Prostate gland (tissue), 2 donors: Measurements from ENCODE around the gene MBP. TPM values are rescaled to one million over a fixed set of nuclear protein-coding genes. Genes with fewer than 3 reads are reported as not detected.

ENCODE experiments used
- DNase-seq: peaks from one replicate; pipeline ENCODE4 v3.0.0-alpha.2; 2019; ENCODE audit warnings: low spot score
- H3K27ac ChIP-seq, 2 donors: fragments of 200-600 bp; sonication (generic); 2 replicates each; pipeline ENCODE4 v1.5.1; 2017 to 2019
- H3K27me3 ChIP-seq: fragments of 200-600 bp; sonication (generic); replicated peaks from 2 replicates; pipeline ENCODE4 v1.5.1; 2019; ENCODE audit not compliant: insufficient read depth
- H3K36me3 ChIP-seq, 2 donors: fragments of 200-600 bp; sonication (generic); 1 replicate in 1 of 2; 2 replicates in 1 of 2; pipeline versions ENCODE4 v1.5.1 to v1.8.1; 2017 to 2019
- H3K4me1 ChIP-seq: fragments of 200-600 bp; sonication (generic); replicated peaks from 2 replicates; pipeline ENCODE4 v1.5.1; 2019
- H3K4me3 ChIP-seq, 2 donors: fragments of 200-600 bp; sonication (generic); 2 replicates each; pipeline ENCODE4 v1.5.1; 2017 to 2019
- H3K9me3 ChIP-seq: fragments of 200-600 bp; sonication (generic); 2 replicates; pipeline ENCODE4 v1.5.1; 2017
- CTCF ChIP-seq, 4 experiments: fragments of 200-600 bp in 2 of 4; fragments of 450-650 bp in 2 of 4; sonication (generic) in 2 of 4; IDR thresholded peaks; 1 replicate in 3 of 4; 2 replicates in 1 of 4; pipeline ENCODE4 v1.5.1; 2016 to 2019; ENCODE audit warnings: antibody characterized with exemption in 4 of 4, mild to moderate bottlenecking in 2 of 4, moderate library complexity in 2 of 4
- POLR2A ChIP-seq: fragments of 450-650 bp; IDR thresholded peaks from one replicate; pipeline ENCODE4 v1.6.1; 2016; ENCODE audit warnings: antibody characterized with exemption, mild to moderate bottlenecking
- POLR2AphosphoS5 ChIP-seq: sonication (generic); formaldehyde crosslinking; IDR thresholded peaks from one replicate; pipeline ENCODE4 v1.6.1; 2017; ENCODE audit warnings: antibody characterized with exemption
- WGBS: methylation state at CpG from one replicate; pipeline ENCODE4 v1.1.5; 2018; 5-methylcytosine and 5-hydroxymethylcytosine counted together
- intact Hi-C: fragments of 100-400 bp; cut with DNase I; formaldehyde crosslinking; loops from one replicate; pipeline ENCODE4 v1.14.2; 2022
- total RNA-seq, 2 donors: library from RNA; depleted of rRNA; stranded (reverse); fragments of >200 nt; gene quantifications; one replicate each; pipeline ENCODE4 v1.1.0, GENCODE V29; 2016

MBP gene
- total RNA-seq, 2 donors from 2014 or later = 19.8 to 43.5 TPM

GRCh38 chr18:76943542-76944339 is 188.8 kb downstream of the MBP start:
- H3K27me3 ChIP-seq = no peaks in the 10 kb centered on the region
- no peaks in the 10 kb centered on the region for H3K4me1 ChIP-seq
- no peak overlapping the region for H3K4me3 ChIP-seq
- H3K27ac ChIP-seq = peak overlapping the region in 1 of 2 donors; percentile 46
- TF ChIP-seq CTCF (IDR thresholded peaks at IDR 0.05) (no peak), POLR2AphosphoS5 (peak; percentile 38)
- peaks cover 0 to 3% of the 10 kb centered on the region in 2 donors for H3K36me3 ChIP-seq
- 26% methylated on average over 6 of the region's 6 CpGs for WGBS
- DNase-seq = peak; percentile 44
- intact Hi-C loops = no loop called here
- no peaks in the 10 kb centered on the region for H3K9me3 ChIP-seq

GRCh38 chr18:76941284-76941683 is 191.3 kb downstream of the MBP start:
- no peak overlapping the region for H3K27ac ChIP-seq
- no peak for DNase-seq
- H3K4me1 ChIP-seq = no peaks in the 10 kb centered on the region
- peaks cover 3 to 6% of the 10 kb centered on the region in 2 donors for H3K36me3 ChIP-seq
- intact Hi-C loops = no loop called here
- H3K4me3 ChIP-seq = no peak overlapping the region
- H3K9me3 ChIP-seq = no peaks in the 10 kb centered on the region
- WGBS = 83% methylated on average over 9 of the region's 9 CpGs
- TF ChIP-seq POLR2AphosphoS5 = no peak
- TF ChIP-seq POLR2A = no peak
- no peak for TF ChIP-seq CTCF (IDR thresholded peaks at IDR 0.05)
- no peaks in the 10 kb centered on the region for H3K27me3 ChIP-seq

GRCh38 chr18:76938619-76939018 is 194.0 kb downstream of the MBP start:
- WGBS = 97% methylated on average over 12 of the region's 12 CpGs
- H3K27ac ChIP-seq = no peak overlapping the region
- no peaks in the 10 kb centered on the region for H3K4me1 ChIP-seq
- intact Hi-C loops = no loop called here
- H3K4me3 ChIP-seq = no peak overlapping the region
- no peaks in the 10 kb centered on the region for H3K27me3 ChIP-seq
- H3K36me3 ChIP-seq = peaks cover 3 to 6% of the 10 kb centered on the region in 2 donors
- DNase-seq = no peak
- TF ChIP-seq POLR2A (no peak), POLR2AphosphoS5 (no peak), CTCF (IDR thresholded peaks at IDR 0.05) (no peak)
- no peaks in the 10 kb centered on the region for H3K9me3 ChIP-seq

- no peaks in the 10 kb centered on the region for H3K4me1 ChIP-seq
- TF ChIP-seq POLR2AphosphoS5 (no peak), POLR2A (no peak), CTCF (IDR thresholded peaks at IDR 0.05) (no peak)
- 71% methylated on average over 1 of the region's 1 CpG for WGBS
- intact Hi-C loops = no loop called here
- H3K27me3 ChIP-seq = no peaks in the 10 kb centered on the region
- H3K4me3 ChIP-seq = no peak overlapping the region
- no peak for DNase-seq
- no peak overlapping the region for H3K27ac ChIP-seq
- no peaks in the 10 kb centered on the region for H3K9me3 ChIP-seq
- peaks cover 3 to 6% of the 10 kb centered on the region in 2 donors for H3K36me3 ChIP-seq
Measured at GRCh38 chr18:76937597-76937996, 195.0 kb downstream of the MBP start.

- Histone ChIP-seq H3K36me3 (peaks cover 3 to 6% of the 10 kb centered on the region in 2 donors), H3K27me3 (no peaks in the 10 kb centered on the region), H3K27ac (no peak overlapping the region), H3K4me1 (no peaks in the 10 kb centered on the region), H3K4me3 (no peak overlapping the region), H3K9me3 (no peaks in the 10 kb centered on the region)
- WGBS = 94% methylated on average over 11 of the region's 11 CpGs
- TF ChIP-seq CTCF (IDR thresholded peaks at IDR 0.05) (no peak), POLR2A (no peak)
- DNase-seq = no peak
- intact Hi-C loops = no loop called here
Measured at GRCh38 chr18:76936877-76937276, 195.7 kb downstream of the MBP start.
